Activated CD4-positive, alpha-beta T cell treated with anti-CD3 and anti-CD28 coated beads, Interleukin-2, Interleukin-4, amounts not matched to agents 100 ng/mL and 50 ng/mL, durations not matched to agents 16 hours and 8 hours (primary cell): Measurements from ENCODE around the gene SPRR3.

Experiments used
- DNase-seq: peaks from one replicate; pipeline ENCODE4 v3.0.0-alpha.2; 2020; ENCODE audit warnings: low spot score

SPRR3 gene

GRCh38 chr1:153001382-153001781 lies at the start of gene SPRR3:
TSS of gene SPRR3 (plus strand) at chr1:153001749. CDS start at chr1:153003021, 1,272 bp downstream.
- DNase-seq, result no peak

- DNase-seq, result no peak
Observed at GRCh38 chr1:152953761-152954160, 47.8 kb upstream of the SPRR3 start.

- no peak for DNase-seq
Observed at GRCh38 chr1:152954436-152954835, 47.1 kb upstream of the SPRR3 start.

GRCh38 chr1:152957561-152957960 lies 44.0 kb upstream of the SPRR3 start:
- DNase-seq, result no peak

GRCh38 chr1:152959273-152959672 lies 42.3 kb upstream of the SPRR3 start:
- DNase-seq, result no peak

GRCh38 chr1:152959801-152960451 lies 41.6 kb upstream of the SPRR3 start:
- no peak for DNase-seq

GRCh38 chr1:152960452-152961044 lies 41.0 kb upstream of the SPRR3 start:
- DNase-seq, result no peak

GRCh38 chr1:152961226-152961891 lies 40.2 kb upstream of the SPRR3 start:
- no peak for DNase-seq

- DNase-seq, result no peak
Observed at GRCh38 chr1:152962876-152963415, 38.6 kb upstream of the SPRR3 start.

- no peak for DNase-seq
Observed at GRCh38 chr1:152964536-152964935, 37.0 kb upstream of the SPRR3 start.

GRCh38 chr1:152965853-152966252 lies 35.7 kb upstream of the SPRR3 start:
- DNase-seq, result no peak

- peak; percentile 40 for DNase-seq
Observed at GRCh38 chr1:152967201-152967600, 34.3 kb upstream of the SPRR3 start.

- peak; percentile 15 for DNase-seq
Observed at GRCh38 chr1:152968248-152968647, 33.3 kb upstream of the SPRR3 start.

- no peak for DNase-seq
Observed at GRCh38 chr1:152969036-152969435, 32.5 kb upstream of the SPRR3 start.

- no peak for DNase-seq
Observed at GRCh38 chr1:152970495-152970894, 31.1 kb upstream of the SPRR3 start, which contains the start of gene SPRR4. TSS of gene SPRR4 (plus strand) at chr1:152970648. CDS start at chr1:152971891, 1,243 bp downstream.

GRCh38 chr1:152972196-152972886 lies 29.2 kb upstream of the SPRR3 start:
- DNase-seq, result no peak

- no peak for DNase-seq
Observed at GRCh38 chr1:152976688-152977087, 24.9 kb upstream of the SPRR3 start.

GRCh38 chr1:152977614-152978013 lies 23.9 kb upstream of the SPRR3 start:
- DNase-seq, result no peak

- DNase-seq, result no peak
Observed at GRCh38 chr1:152980676-152981075, 20.9 kb upstream of the SPRR3 start.

GRCh38 chr1:152981146-152981871 lies 20.2 kb upstream of the SPRR3 start:
- no peak for DNase-seq

- no peak for DNase-seq
Observed at GRCh38 chr1:152982076-152982475, 19.5 kb upstream of the SPRR3 start.

GRCh38 chr1:152983234-152983633 lies 18.3 kb upstream of the SPRR3 start:
- no peak for DNase-seq
